Body of pancreas (tissue), 4 donors: Measurements from ENCODE around the gene CMSS1.
"Not testable (repeated sequence)": the region's sequence is repeated elsewhere in the genome, so short reads cannot be mapped to it uniquely, and the experiment has no call there.

Experiments used
- CTCF ChIP-seq, 7 experiments: fragments of 450-650 bp in 4 of 7; fragments of 200-600 bp in 3 of 7; sonication (generic) in 3 of 7; IDR thresholded peaks; one replicate each; pipeline ENCODE4 v1.5.1; 2016 to 2019; ENCODE audit warnings: antibody characterized with exemption in 7 of 7
- POLR2A ChIP-seq, 3 donors: fragments of 450-650 bp; IDR thresholded peaks; one replicate each; pipeline ENCODE4 v1.6.1; 2016; ENCODE audit warnings: antibody characterized with exemption in 3 of 3, mild to moderate bottlenecking in 2 of 3

DNA sequence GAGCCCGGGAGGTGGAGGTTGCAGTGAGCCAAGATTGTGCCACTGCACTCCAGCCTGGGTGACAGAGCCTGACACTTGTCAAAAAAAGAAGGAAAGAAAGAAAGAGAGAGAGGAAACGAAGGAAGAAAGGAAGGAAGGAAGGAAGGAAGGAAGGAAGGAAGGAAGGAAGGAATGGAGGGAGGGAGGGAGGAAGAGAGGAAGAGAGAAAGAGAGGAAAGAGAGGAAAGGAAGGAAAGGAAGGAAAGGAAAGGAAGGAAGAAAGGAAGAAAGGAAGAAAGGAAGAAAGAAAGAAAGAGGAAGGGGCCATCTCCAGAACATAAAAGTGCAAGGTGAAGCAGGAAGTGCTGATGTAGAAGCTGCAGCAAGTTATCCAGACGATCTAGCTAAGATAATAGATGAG is 411.5 kb downstream of the CMSS1 start:
- TF ChIP-seq CTCF, POLR2A (IDR thresholded peaks at IDR 0.05): not testable (repeated sequence)
